Aorta (tissue), 5 donors: ENCODE results near the gene PCDHGA11. TPM values are rescaled to one million over a fixed set of nuclear protein-coding genes. Genes with fewer than 3 reads are reported as not detected.

Experiments used
- ATAC-seq: fragments of 200-7000 bp; cut with Tn5 transposase; one replicate; pipeline ENCODE4 v1.9.1; 2022; ENCODE audit warnings: moderate library complexity; ENCODE audit not compliant: low FRiP score
- DNase-seq, 2 donors: peaks; one replicate each; pipeline ENCODE4 v3.0.0-alpha.2; 2020
- H3K27ac ChIP-seq, 2 donors: one replicate each; pipeline ENCODE4 v1.5.1; 2013; ENCODE audit warnings: low read length in 2 of 2, mild to moderate bottlenecking in 2 of 2, moderate library complexity in 2 of 2, control low read depth in 1 of 2, inconsistent platforms in 1 of 2, low read depth in 1 of 2
- H3K27me3 ChIP-seq, 2 donors: one replicate each; pipeline ENCODE4 v1.6.1; 2013; ENCODE audit warnings: control low read depth in 1 of 2, low read length in 1 of 2, mild to moderate bottlenecking in 1 of 2, moderate library complexity in 1 of 2; ENCODE audit not compliant: insufficient read depth in 2 of 2, control insufficient read depth in 1 of 2
- H3K36me3 ChIP-seq, 2 donors: one replicate each; pipeline ENCODE4 v1.6.1; 2013; ENCODE audit warnings: control low read depth in 1 of 2, low read length in 1 of 2, mild to moderate bottlenecking in 1 of 2; ENCODE audit not compliant: insufficient read depth in 2 of 2, control insufficient read depth in 1 of 2
- H3K4me1 ChIP-seq, 2 donors: one replicate each; pipeline ENCODE4 v1.6.1; 2013; ENCODE audit warnings: low read length in 2 of 2, control low read depth in 1 of 2, mild to moderate bottlenecking in 1 of 2, moderate library complexity in 1 of 2; ENCODE audit not compliant: insufficient read depth in 2 of 2, control insufficient read depth in 1 of 2
- H3K4me3 ChIP-seq, 2 donors: one replicate each; pipeline ENCODE4 v1.5.1; 2013; ENCODE audit warnings: low read length in 2 of 2, control low read depth in 1 of 2, mild to moderate bottlenecking in 1 of 2
- H3K9me3 ChIP-seq: one replicate; pipeline ENCODE4 v1.6.1; 2013; ENCODE audit warnings: mild to moderate bottlenecking, low read length; ENCODE audit not compliant: control insufficient read depth
- WGBS, 2 donors: extraction: QIAGEN DNeasy Blood & Tissue Kit; methylation state at CpG; one replicate each; pipeline ENCODE4 v1.1.7; 2013; 5-methylcytosine and 5-hydroxymethylcytosine counted together
- intact Hi-C, 2 donors: fragments of 100-400 bp; cut with DNase I; formaldehyde crosslinking; loops; one replicate each; pipeline versions ENCODE4 v1.14.2 to v1.15.0; 2022
- polyA plus RNA-seq, 2 donors: library from polyadenylated mRNA; stranded (reverse); fragments of 200-250 nt; gene quantifications; one replicate each; pipeline ENCODE4 v1.2.3, GENCODE V29; 2013
- total RNA-seq, 2 donors: library from RNA; stranded (reverse); fragmentation: NEBNext Ultra II Directional; extraction: Animal tissue kit (Norgen Biotek cat#: 25700); gene quantifications; one replicate each; pipeline ENCODE4 v1.2.1, GENCODE V29; 2021
- donor health status: healthy with polysubstance abuse.
- donor health status: Bipolar disorder and iron deficiency.
- donor health status: DM: no; HTN: no; CAD: no.
- donor health status: DM: no; HTN: no; CAD: no.
- donor health status: DM: yes; HTN: yes; CAD: no.

PCDHGA11 gene
- total and polyA plus RNA-seq, 4 donors, result 0.50 to 9.2 (median 3.9) TPM

GRCh38 chr5:141437221-141437620, 16.4 kb downstream of the PCDHGA11 start:
- no peak overlapping the region for H3K4me3 ChIP-seq
- H3K27me3 ChIP-seq, result no peaks in the 10 kb centered on the region
- no peak for ATAC-seq
- intact Hi-C loops, result no loop called here
- peaks cover 24% of the 10 kb centered on the region for H3K9me3 ChIP-seq
- H3K36me3 ChIP-seq, result no peaks in the 10 kb centered on the region
- no peak for DNase-seq
- WGBS, 2 donors, result 89 to 93% methylated on average over 2 of the region's 2 CpGs
- H3K4me1 ChIP-seq, result no peaks in the 10 kb centered on the region
- H3K27ac ChIP-seq, result no peak overlapping the region

DNA sequence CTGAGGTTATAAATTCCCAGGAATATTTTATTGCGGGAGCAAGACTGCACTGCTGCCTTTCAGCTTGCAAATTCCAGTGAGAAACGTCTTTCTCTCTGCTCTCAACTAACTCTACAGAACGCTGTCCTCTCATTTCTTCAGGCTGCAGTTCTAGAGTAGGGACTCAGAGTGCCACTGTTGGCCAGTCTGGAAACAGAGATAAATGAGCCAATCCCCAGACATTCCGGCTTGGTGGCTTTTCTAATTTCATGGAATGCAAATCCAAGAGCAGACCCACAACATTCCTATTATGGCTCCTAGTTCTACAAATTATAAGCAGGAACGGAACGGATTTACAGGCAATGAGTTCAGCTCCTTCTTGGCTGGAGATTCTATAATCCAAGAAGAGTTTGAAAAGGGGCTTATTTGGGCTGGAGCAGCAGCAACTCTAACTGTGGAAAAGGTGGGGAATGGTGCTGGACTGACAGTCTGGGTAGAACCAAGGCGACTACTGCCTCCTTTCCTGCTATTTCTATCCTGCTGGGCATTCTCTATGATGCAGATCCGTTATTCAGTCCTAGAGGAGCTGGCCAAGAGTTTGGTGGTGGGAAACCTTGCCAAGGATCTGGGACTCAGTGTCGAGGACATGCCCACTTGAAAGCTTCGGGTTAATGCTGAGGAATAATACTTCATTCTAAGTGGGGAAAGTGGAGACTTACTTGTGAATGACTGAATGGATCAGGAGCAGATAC, 18.7 kb downstream of the PCDHGA11 start:
- DNase-seq, result no peak
- H3K4me3 ChIP-seq, result peak overlapping the region in 1 of 2 donors; percentile 26
- no peak overlapping the region for H3K27ac ChIP-seq
- intact Hi-C loops, result no loop called here
- no peaks in the 10 kb centered on the region for H3K36me3 ChIP-seq
- no peak for ATAC-seq
- no peaks in the 10 kb centered on the region for H3K27me3 ChIP-seq
- WGBS, 2 donors, result 64 to 65% methylated on average over 10 of the region's 10 CpGs
- no peaks in the 10 kb centered on the region for H3K4me1 ChIP-seq
- peaks cover 18% of the 10 kb centered on the region for H3K9me3 ChIP-seq

GRCh38 chr5:141440341-141440740, 19.5 kb downstream of the PCDHGA11 start:
- intact Hi-C loops, result no loop called here
- peaks cover 18% of the 10 kb centered on the region for H3K9me3 ChIP-seq
- DNase-seq, result no peak

DNA sequence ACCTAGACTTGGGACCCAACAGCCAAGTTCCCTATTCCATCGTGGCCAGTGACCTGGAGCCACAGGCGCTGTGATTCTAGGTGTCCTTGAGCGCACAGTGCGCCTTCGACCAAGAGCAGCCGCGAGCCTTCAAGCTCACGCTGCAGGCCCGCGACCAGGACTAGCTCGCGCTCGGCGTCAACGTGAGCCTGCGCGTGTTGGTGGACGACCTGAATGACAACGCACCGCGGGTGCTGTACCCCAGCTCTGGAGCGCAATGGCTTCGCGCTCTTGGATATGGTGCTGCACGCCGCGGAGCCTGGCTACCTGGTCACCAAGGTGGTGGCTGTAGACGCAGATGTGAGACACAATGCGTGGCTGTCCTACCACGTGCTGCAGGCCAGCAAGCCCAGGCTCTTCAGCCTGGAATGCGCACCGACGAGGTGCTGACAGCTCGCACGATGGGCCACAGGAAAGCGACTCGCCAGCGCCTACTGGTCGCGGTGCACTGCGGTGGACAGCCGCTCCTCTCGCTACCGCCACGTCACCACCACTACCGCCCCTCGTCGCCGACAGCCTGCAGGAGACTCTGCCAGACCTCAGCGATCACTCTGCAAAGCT, 20.8 kb downstream of the PCDHGA11 start:
- Histone ChIP-seq H3K27me3 (no peaks in the 10 kb centered on the region), H3K4me1 (no peaks in the 10 kb centered on the region), H3K4me3 (no peak overlapping the region), H3K36me3 (no peaks in the 10 kb centered on the region), H3K27ac (no peak overlapping the region), H3K9me3 (peaks cover 18% of the 10 kb centered on the region)
- WGBS, 2 donors, result 41 to 46% methylated on average over 50 of the region's 50 CpGs
- ATAC-seq (no peak), DNase-seq (no peak)
- intact Hi-C loops, result no loop called here

More at GRCh38 chr5:141440341-141440740, 19.5 kb downstream of the PCDHGA11 start:
- Histone ChIP-seq H3K4me1 (no peaks in the 10 kb centered on the region), H3K27ac (no peak overlapping the region), H3K4me3 (no peak overlapping the region), H3K36me3 (no peaks in the 10 kb centered on the region), H3K27me3 (no peaks in the 10 kb centered on the region)
- WGBS, 2 donors, result 95 to 96% methylated on average over 9 of the region's 9 CpGs
- ATAC-seq, result no peak

DNA sequence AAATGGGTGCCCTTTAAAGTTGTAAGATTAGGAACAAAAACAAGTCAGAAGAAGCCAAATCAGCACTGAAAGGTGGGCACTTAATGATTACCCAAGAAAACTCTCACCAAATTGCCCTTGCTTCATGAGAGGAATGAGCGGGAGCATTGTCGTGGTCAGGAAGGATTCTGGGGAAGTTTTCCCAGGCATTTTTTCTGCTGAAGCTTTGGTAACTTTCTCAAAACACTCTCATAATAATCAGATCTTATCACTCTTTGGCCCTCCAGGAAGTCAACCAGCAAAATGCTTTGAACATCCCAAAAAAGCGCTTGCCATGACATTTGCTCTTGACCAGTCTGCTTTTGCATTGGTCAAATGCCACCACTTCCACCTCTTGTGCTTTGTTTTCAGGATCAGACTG, 44.5 kb downstream of the PCDHGA11 start:
- Histone ChIP-seq H3K9me3 (no peaks in the 10 kb centered on the region), H3K4me1 (no peaks in the 10 kb centered on the region), H3K27ac (no peak overlapping the region), H3K36me3 (no peaks in the 10 kb centered on the region), H3K4me3 (no peak overlapping the region), H3K27me3 (no peaks in the 10 kb centered on the region)
- ATAC-seq (no peak), DNase-seq (no peak)
- WGBS, 2 donors, result 97 to 98% methylated on average over 3 of the region's 3 CpGs
- intact Hi-C loops, result no loop called here

Other genes starting within 250 kb of the PCDHGA11 start
Only the 30 nearest of the 37 such genes appear.
- gene PCDHB12, start 212.3 kb upstream of the PCDHGA11 start, total RNA-seq, result 1 to 10 TPM; 5.7 to 6.7 TPM
- 1 to 10 TPM in 1 of 2 donors, under 1 TPM in 1; 0.75 to 2.9 TPM for gene PCDHB12, start 212.3 kb upstream of the PCDHGA11 start, polyA plus RNA-seq
- 1 to 10 TPM; 4.2 to 6.7 TPM for gene PCDHB13, start 207.1 kb upstream of the PCDHGA11 start, total RNA-seq
- 1 to 10 TPM in 1 of 2 donors, under 1 TPM in 1; 0.75 to 1.3 TPM for gene PCDHB13, start 207.1 kb upstream of the PCDHGA11 start, polyA plus RNA-seq
- gene PCDHB14, start 197.7 kb upstream of the PCDHGA11 start, total RNA-seq, result 10 to 100 TPM in 1 of 2 donors, 1 to 10 TPM in 1; 7.5 to 10.1 TPM
- 1 to 10 TPM; 1.0 to 5.0 TPM for gene PCDHB14, start 197.7 kb upstream of the PCDHGA11 start, polyA plus RNA-seq
- 10 to 100 TPM in 1 of 2 donors, 1 to 10 TPM in 1; 8.7 to 10.9 TPM for gene PCDHB15, start 175.7 kb upstream of the PCDHGA11 start, total RNA-seq
- 10 to 100 TPM in 1 of 2 donors, 1 to 10 TPM in 1; 4.4 to 12.1 TPM for gene PCDHB15, start 175.7 kb upstream of the PCDHGA11 start, polyA plus RNA-seq
- gene SLC25A2, start 117.0 kb upstream of the PCDHGA11 start, total RNA-seq, result 1 to 10 TPM in 1 of 2 donors, under 1 TPM in 1; 0.69 to 1.1 TPM
- not detected for gene SLC25A2, start 117.0 kb upstream of the PCDHGA11 start, polyA plus RNA-seq
- gene TAF7, start 100.3 kb upstream of the PCDHGA11 start, total RNA-seq, result 10 to 100 TPM; 59.8 to 79.1 TPM
- 10 to 100 TPM; 53.5 to 65.3 TPM for gene TAF7, start 100.3 kb upstream of the PCDHGA11 start, polyA plus RNA-seq
- 1 to 10 TPM in 1 of 2 donors, under 1 TPM in 1; 0.91 to 1.6 TPM for gene PCDHGA1, start 90.5 kb upstream of the PCDHGA11 start, total RNA-seq
- gene PCDHGA1, start 90.5 kb upstream of the PCDHGA11 start, polyA plus RNA-seq, result 1 to 10 TPM in 1 of 2 donors, not detected in 1; 1.0 TPM
- 10 to 100 TPM in 1 of 2 donors, 1 to 10 TPM in 1; 6.2 to 10.6 TPM for gene PCDHGA2, start 82.3 kb upstream of the PCDHGA11 start, total RNA-seq
- 1 to 10 TPM in 1 of 2 donors, under 1 TPM in 1; 0.75 to 4.2 TPM for gene PCDHGA2, start 82.3 kb upstream of the PCDHGA11 start, polyA plus RNA-seq
- gene PCDHGA3, start 77.2 kb upstream of the PCDHGA11 start, total RNA-seq, result 1 to 10 TPM; 4.1 to 7.4 TPM
- gene PCDHGA3, start 77.2 kb upstream of the PCDHGA11 start, polyA plus RNA-seq, result 1 to 10 TPM in 1 of 2 donors, under 1 TPM in 1; 0.50 to 2.4 TPM
- gene PCDHGB1, start 71.0 kb upstream of the PCDHGA11 start, total RNA-seq, result 1 to 10 TPM; 3.5 to 6.5 TPM
- gene PCDHGB1, start 71.0 kb upstream of the PCDHGA11 start, polyA plus RNA-seq, result under 1 TPM; 0.75 to 0.92 TPM
- gene PCDHGA4, start 66.0 kb upstream of the PCDHGA11 start, total RNA-seq, result 10 to 100 TPM in 1 of 2 donors, 1 to 10 TPM in 1; 7.1 to 10.2 TPM
- 1 to 10 TPM; 1.3 to 2.0 TPM for gene PCDHGA4, start 66.0 kb upstream of the PCDHGA11 start, polyA plus RNA-seq
- gene PCDHGB2, start 61.1 kb upstream of the PCDHGA11 start, total RNA-seq, result 10 to 100 TPM in 1 of 2 donors, 1 to 10 TPM in 1; 6.5 to 11.7 TPM
- 1 to 10 TPM in 1 of 2 donors, under 1 TPM in 1; 0.38 to 1.1 TPM for gene PCDHGB2, start 61.1 kb upstream of the PCDHGA11 start, polyA plus RNA-seq
- 10 to 100 TPM in 1 of 2 donors, 1 to 10 TPM in 1; 7.5 to 11.5 TPM for gene PCDHGA5, start 56.9 kb upstream of the PCDHGA11 start, total RNA-seq
- gene PCDHGA5, start 56.9 kb upstream of the PCDHGA11 start, polyA plus RNA-seq, result 1 to 10 TPM in 1 of 2 donors, under 1 TPM in 1; 0.25 to 1.4 TPM
- 1 to 10 TPM; 7.4 to 9.7 TPM for gene PCDHGB3, start 50.8 kb upstream of the PCDHGA11 start, total RNA-seq
- gene PCDHGB3, start 50.8 kb upstream of the PCDHGA11 start, polyA plus RNA-seq, result under 1 TPM in 1 of 2 donors, not detected in 1; 0.82 TPM
- 10 to 100 TPM in 1 of 2 donors, 1 to 10 TPM in 1; 8.8 to 12.0 TPM for gene PCDHGA6, start 47.2 kb upstream of the PCDHGA11 start, total RNA-seq
- gene PCDHGA6, start 47.2 kb upstream of the PCDHGA11 start, polyA plus RNA-seq, result 1 to 10 TPM in 1 of 2 donors, under 1 TPM in 1; 0.38 to 4.0 TPM
- gene PCDHGA7, start 38.3 kb upstream of the PCDHGA11 start, total RNA-seq, result 1 to 10 TPM; 6.4 to 8.0 TPM
- gene PCDHGA7, start 38.3 kb upstream of the PCDHGA11 start, polyA plus RNA-seq, result 1 to 10 TPM in 1 of 2 donors, not detected in 1; 2.1 TPM
- gene PCDHGB4, start 33.4 kb upstream of the PCDHGA11 start, total RNA-seq, result 10 to 100 TPM in 1 of 2 donors, 1 to 10 TPM in 1; 7.3 to 10.1 TPM
- 1 to 10 TPM in 1 of 2 donors, under 1 TPM in 1; 0.50 to 2.7 TPM for gene PCDHGB4, start 33.4 kb upstream of the PCDHGA11 start, polyA plus RNA-seq
- gene PCDHGA8, start 28.4 kb upstream of the PCDHGA11 start, total RNA-seq, result 1 to 10 TPM; 3.0 to 6.8 TPM
- gene PCDHGA8, start 28.4 kb upstream of the PCDHGA11 start, polyA plus RNA-seq, result under 1 TPM; 0.13 to 0.54 TPM
- 10 to 100 TPM; 11.7 to 18.2 TPM for gene PCDHGB5, start 23.1 kb upstream of the PCDHGA11 start, total RNA-seq
- 1 to 10 TPM; 2.0 to 5.0 TPM for gene PCDHGB5, start 23.1 kb upstream of the PCDHGA11 start, polyA plus RNA-seq
- gene PCDHGA9, start 18.3 kb upstream of the PCDHGA11 start, total RNA-seq, result 10 to 100 TPM in 1 of 2 donors, 1 to 10 TPM in 1; 8.2 to 13.2 TPM
- gene PCDHGA9, start 18.3 kb upstream of the PCDHGA11 start, polyA plus RNA-seq, result 1 to 10 TPM in 1 of 2 donors, under 1 TPM in 1; 0.75 to 1.4 TPM
- gene PCDHGB6, start 13.0 kb upstream of the PCDHGA11 start, total RNA-seq, result 10 to 100 TPM in 1 of 2 donors, 1 to 10 TPM in 1; 9.5 to 14.6 TPM
- 1 to 10 TPM in 1 of 2 donors, under 1 TPM in 1; 0.38 to 2.4 TPM for gene PCDHGB6, start 13.0 kb upstream of the PCDHGA11 start, polyA plus RNA-seq
- 10 to 100 TPM in 1 of 2 donors, 1 to 10 TPM in 1; 6.1 to 11.4 TPM for gene PCDHGA10, start 8.1 kb upstream of the PCDHGA11 start, total RNA-seq
- 1 to 10 TPM in 1 of 2 donors, under 1 TPM in 1; 0.61 to 1.1 TPM for gene PCDHGA10, start 8.1 kb upstream of the PCDHGA11 start, polyA plus RNA-seq
- gene PCDHGB7, start 3.4 kb upstream of the PCDHGA11 start, total RNA-seq, result 10 to 100 TPM; 12.7 to 24.7 TPM
- gene PCDHGB7, start 3.4 kb upstream of the PCDHGA11 start, polyA plus RNA-seq, result 1 to 10 TPM; 2.1 to 3.8 TPM
- gene PCDHGA12, start 9.5 kb downstream of the PCDHGA11 start, total RNA-seq, result 10 to 100 TPM in 1 of 2 donors, 1 to 10 TPM in 1; 7.9 to 18.8 TPM
- gene PCDHGA12, start 9.5 kb downstream of the PCDHGA11 start, polyA plus RNA-seq, result 1 to 10 TPM in 1 of 2 donors, under 1 TPM in 1; 0.75 to 2.5 TPM
- 100 to 1,000 TPM in 1 of 2 donors, 10 to 100 TPM in 1; 67.3 to 116 TPM for gene PCDHGC3, start 54.9 kb downstream of the PCDHGA11 start, total RNA-seq
- 10 to 100 TPM; 23.9 to 99.0 TPM for gene PCDHGC3, start 54.9 kb downstream of the PCDHGA11 start, polyA plus RNA-seq
- gene PCDHGC4, start 64.0 kb downstream of the PCDHGA11 start, total RNA-seq, result 1 to 10 TPM; 2.8 to 6.1 TPM
- gene PCDHGC4, start 64.0 kb downstream of the PCDHGA11 start, polyA plus RNA-seq, result under 1 TPM; 0.05 to 0.38 TPM
- 1 to 10 TPM; 2.8 to 6.3 TPM for gene PCDHGC5, start 68.0 kb downstream of the PCDHGA11 start, total RNA-seq
- under 1 TPM; 0.25 to 0.84 TPM for gene PCDHGC5, start 68.0 kb downstream of the PCDHGA11 start, polyA plus RNA-seq
- gene DIAPH1, start 197.9 kb downstream of the PCDHGA11 start, total RNA-seq, result 100 to 1,000 TPM in 1 of 2 donors, 10 to 100 TPM in 1; 93.4 to 125 TPM
- 10 to 100 TPM; 30.8 to 44.1 TPM for gene DIAPH1, start 197.9 kb downstream of the PCDHGA11 start, polyA plus RNA-seq
- 10 to 100 TPM; 52.4 to 54.3 TPM for gene HDAC3, start 215.8 kb downstream of the PCDHGA11 start, total RNA-seq
- 10 to 100 TPM; 21.3 to 86.8 TPM for gene HDAC3, start 215.8 kb downstream of the PCDHGA11 start, polyA plus RNA-seq
- 1 to 10 TPM; 1.5 to 1.9 TPM for gene RELL2, start 215.9 kb downstream of the PCDHGA11 start, total RNA-seq
- 1 to 10 TPM in 1 of 2 donors, under 1 TPM in 1; 0.63 to 2.9 TPM for gene RELL2, start 215.9 kb downstream of the PCDHGA11 start, polyA plus RNA-seq